GM23338 (cell line): ENCODE measurements around the gene MYO16. TPM values are rescaled to one million over a fixed set of nuclear protein-coding genes. Genes with fewer than 3 reads are reported as not detected.

Source experiments
- ATAC-seq: fragments of 200-7000 bp; cut with Tn5 transposase; 3 replicates; pipeline ENCODE4 v1.9.1; 2020
- DNase-seq: peaks from one replicate; pipeline ENCODE4 v3.0.0-alpha.2; 2015; ENCODE audit warnings: low spot score
- H2AFZ ChIP-seq: fragments of 200-600 bp; sonication (generic); 2 replicates; pipeline ENCODE4 v1.8.0; 2016; ENCODE audit warnings: antibody characterized with exemption, mild to moderate bottlenecking, moderate library complexity
- H3F3A ChIP-seq: fragments of 200-600 bp; sonication (generic); replicated peaks from 2 replicates; pipeline ENCODE4 v1.8.0; 2017; ENCODE audit warnings: antibody characterized with exemption, mixed run types, low read depth
- H3K27ac ChIP-seq: fragments of 200-600 bp; sonication (generic); 2 replicates; pipeline ENCODE4 v1.6.1; 2016; ENCODE audit warnings: low read depth
- H3K27me3 ChIP-seq: fragments of 200-600 bp; sonication (generic); 2 replicates; pipeline ENCODE4 v1.8.0; 2016; ENCODE audit warnings: mild to moderate bottlenecking, mixed run types, moderate library complexity; ENCODE audit not compliant: insufficient read depth
- H3K36me3 ChIP-seq: fragments of 200-600 bp; sonication (generic); 2 replicates; pipeline ENCODE4 v1.8.0; 2016; ENCODE audit warnings: mild to moderate bottlenecking; ENCODE audit not compliant: insufficient read depth
- H3K4me1 ChIP-seq: fragments of 200-600 bp; sonication (generic); 2 replicates; pipeline ENCODE4 v1.8.0; 2016; ENCODE audit warnings: mild to moderate bottlenecking, moderate library complexity; ENCODE audit not compliant: insufficient read depth
- H3K4me2 ChIP-seq: fragments of 200-600 bp; sonication (generic); 2 replicates; pipeline ENCODE4 v1.7.1; 2017; ENCODE audit warnings: mixed run types
- H3K4me3 ChIP-seq: fragments of 200-600 bp; sonication (generic); 2 replicates; pipeline ENCODE4 v1.6.1; 2016; ENCODE audit warnings: mixed run types
- H3K79me2 ChIP-seq: fragments of 200-600 bp; sonication (generic); replicated peaks from 2 replicates; pipeline ENCODE4 v1.8.0; 2017; ENCODE audit warnings: mild to moderate bottlenecking; ENCODE audit not compliant: insufficient read depth
- H3K9me2 ChIP-seq: fragments of 200-600 bp; sonication (generic); 2 replicates; pipeline ENCODE4 v1.8.0; 2017; ENCODE audit not compliant: insufficient read depth
- H4K20me1 ChIP-seq: fragments of 200-600 bp; sonication (generic); replicated peaks from 2 replicates; pipeline ENCODE4 v1.8.0; 2017; ENCODE audit warnings: mild to moderate bottlenecking; ENCODE audit not compliant: insufficient read depth
- H3K27ac Mint-ChIP-seq: 2 replicates; pipeline ENCODE4 v1.8.0; 2020; ENCODE audit warnings: inconsistent platforms, mild to moderate bottlenecking, moderate library complexity, mixed read lengths
- H3K27me3 Mint-ChIP-seq: 3 replicates; pipeline ENCODE4 v1.8.0; 2022; ENCODE audit warnings: low read depth, mild to moderate bottlenecking, moderate library complexity, mixed read lengths, inconsistent platforms; ENCODE audit not compliant: insufficient read depth, poor library complexity
- H3K36me3 Mint-ChIP-seq: 3 replicates; pipeline ENCODE4 v1.8.0; 2021; ENCODE audit warnings: low read depth, mild to moderate bottlenecking, inconsistent platforms, moderate library complexity, mixed read lengths
- H3K4me1 Mint-ChIP-seq: 3 replicates; pipeline ENCODE4 v1.8.0; 2020; ENCODE audit warnings: mild to moderate bottlenecking, inconsistent platforms, mixed read lengths
- H3K4me3 Mint-ChIP-seq: 3 replicates; pipeline ENCODE4 v1.8.0; 2021; ENCODE audit warnings: moderate library complexity, mild to moderate bottlenecking, inconsistent platforms, mixed read lengths
- H3K9me3 Mint-ChIP-seq: 3 replicates; pipeline ENCODE4 v1.8.0; 2020; ENCODE audit warnings: moderate library complexity, mild to moderate bottlenecking, inconsistent platforms, mixed read lengths
- CREB1 ChIP-seq: fragments of 250-450 bp; sonication (Bioruptor Pico); IDR thresholded peaks from 2 replicates; pipeline ENCODE4 v1.5.0; 2020; ENCODE audit warnings: low read depth, mild to moderate bottlenecking, moderate library complexity
- ETS1 ChIP-seq: IDR thresholded peaks from 2 replicates; pipeline ENCODE4 v1.6.1; 2016; ENCODE audit warnings: antibody characterized with exemption
- EZH2 ChIP-seq: fragments of 200-600 bp; sonication (generic); IDR thresholded peaks from one replicate; pipeline ENCODE4 v1.8.0; 2017; ENCODE audit warnings: antibody characterized with exemption, mild to moderate bottlenecking, low read depth; ENCODE audit not compliant: unreplicated experiment
- EZH2phosphoT487 ChIP-seq: fragments of 200-600 bp; sonication (generic); IDR thresholded peaks from one replicate; pipeline ENCODE4 v1.8.1; 2018; ENCODE audit warnings: antibody characterized with exemption; ENCODE audit not compliant: unreplicated experiment
- JUNB ChIP-seq: IDR thresholded peaks from one replicate; pipeline ENCODE4 v1.6.1; 2016; ENCODE audit warnings: antibody characterized with exemption; ENCODE audit not compliant: unreplicated experiment
- NANOG ChIP-seq: IDR thresholded peaks from 2 replicates; pipeline ENCODE4 v1.6.1; 2016; ENCODE audit warnings: antibody characterized with exemption, borderline replicate concordance
- POLR2AphosphoS5 ChIP-seq: IDR thresholded peaks from 2 replicates; pipeline ENCODE4 v1.6.1; 2016; ENCODE audit warnings: antibody characterized with exemption, low read depth
- REST ChIP-seq: IDR thresholded peaks from one replicate; pipeline ENCODE4 v1.6.1; 2018; ENCODE audit warnings: antibody characterized with exemption; ENCODE audit not compliant: unreplicated experiment
- STAT1 ChIP-seq: IDR thresholded peaks from one replicate; pipeline ENCODE4 v1.6.1; 2016; ENCODE audit warnings: antibody characterized with exemption; ENCODE audit not compliant: unreplicated experiment
- ZNF114 ChIP-seq: fragments of 250-450 bp; sonication (Bioruptor Pico); IDR thresholded peaks from 2 replicates; pipeline ENCODE4 v1.5.0; 2020; ENCODE audit warnings: mild to moderate bottlenecking, moderate library complexity
- ZNF331 ChIP-seq: fragments of 250-450 bp; sonication (Bioruptor Pico); IDR thresholded peaks from 2 replicates; pipeline ENCODE4 v1.5.0; 2020; ENCODE audit warnings: low read depth, mild to moderate bottlenecking, moderate library complexity
- long read RNA-seq: library from polyadenylated mRNA; unstranded; transcript quantifications from one replicate; pipeline ENCODE4 v2.0.0, GENCODE V29; 2020; ENCODE audit not compliant: unreplicated experiment
- polyA plus RNA-seq: library from polyadenylated mRNA; unstranded; fragments of >200 nt; fragmentation: Nextera tagmentation; extraction: Ambion mirVana; gene quantifications from 2 replicates; pipeline ENCODE4 v1.2.1, GENCODE V29; 2016
- total RNA-seq: library from RNA; depleted of rRNA; stranded (reverse); fragments of >200 nt; shearing (Covaris generic); gene quantifications from 2 replicates; pipeline ENCODE4 v1.2.3, GENCODE V29; 2014; rRNA removed
- TF ChIP-seq, protein P1 (sequence below), 2 experiments: fragments of 200-600 bp in 1 of 2; sonication (generic) in 1 of 2; conservative IDR thresholded peaks; 2 replicates each; pipeline versions ENCODE4 v1.5.1 to v1.6.1; 2016 to 2017; ENCODE audit warnings: antibody characterized with exemption in 2 of 2, low read depth in 2 of 2, mild to moderate bottlenecking in 2 of 2, moderate library complexity in 1 of 2
- TF ChIP-seq, protein P2 (sequence below): fragments of 250-450 bp; sonication (Bioruptor Pico); IDR thresholded peaks from 2 replicates; pipeline ENCODE4 v1.5.0; 2020; ENCODE audit warnings: mild to moderate bottlenecking, moderate library complexity

Gene MYO16
- total RNA-seq (0.10 TPM in 1 of 2 replicates, not detected in the other), polyA plus RNA-seq (0.03 and 0.13 TPM in 2 replicates)
- long read RNA-seq: 0 reads

DNA sequence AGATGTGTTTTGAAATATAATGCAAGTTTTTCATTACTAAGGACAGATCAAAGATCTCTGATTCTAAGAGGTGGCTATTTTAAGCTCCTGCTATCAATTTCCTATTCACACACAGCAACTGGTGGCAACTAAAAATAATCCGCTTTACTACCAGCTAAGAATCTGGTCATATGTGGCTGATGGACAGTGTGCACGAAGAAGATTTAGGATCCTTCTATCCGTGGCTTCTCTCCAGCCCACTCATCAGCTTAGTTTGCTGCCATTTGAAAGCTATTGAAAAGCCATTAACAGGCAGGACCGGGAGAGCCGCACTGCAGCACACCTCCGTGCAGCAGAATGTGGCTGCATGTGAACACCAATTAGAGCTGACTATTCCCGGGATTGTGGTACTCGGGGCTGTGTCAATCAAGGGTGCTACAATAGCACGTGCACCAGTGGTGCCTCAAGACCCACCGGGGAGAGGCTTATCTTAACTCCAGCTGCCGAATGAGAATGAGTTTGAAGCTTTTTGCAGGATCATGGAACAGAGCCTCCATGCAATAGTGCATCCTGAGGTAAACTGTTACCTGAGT lies at the start of gene MYO16:
Gene MYO16, plus strand, starts transcription at position 431 of the 572 bp plus-strand sequence. CDS start 234 bp downstream, outside the sequence.
- peak; percentile 11 for DNase-seq
- no peak for TF ChIP-seq REST
- no peak for TF ChIP-seq STAT1
- TF ChIP-seq ETS1: no peak
- no peak for TF ChIP-seq ZNF331
- TF ChIP-seq, protein P1, sequence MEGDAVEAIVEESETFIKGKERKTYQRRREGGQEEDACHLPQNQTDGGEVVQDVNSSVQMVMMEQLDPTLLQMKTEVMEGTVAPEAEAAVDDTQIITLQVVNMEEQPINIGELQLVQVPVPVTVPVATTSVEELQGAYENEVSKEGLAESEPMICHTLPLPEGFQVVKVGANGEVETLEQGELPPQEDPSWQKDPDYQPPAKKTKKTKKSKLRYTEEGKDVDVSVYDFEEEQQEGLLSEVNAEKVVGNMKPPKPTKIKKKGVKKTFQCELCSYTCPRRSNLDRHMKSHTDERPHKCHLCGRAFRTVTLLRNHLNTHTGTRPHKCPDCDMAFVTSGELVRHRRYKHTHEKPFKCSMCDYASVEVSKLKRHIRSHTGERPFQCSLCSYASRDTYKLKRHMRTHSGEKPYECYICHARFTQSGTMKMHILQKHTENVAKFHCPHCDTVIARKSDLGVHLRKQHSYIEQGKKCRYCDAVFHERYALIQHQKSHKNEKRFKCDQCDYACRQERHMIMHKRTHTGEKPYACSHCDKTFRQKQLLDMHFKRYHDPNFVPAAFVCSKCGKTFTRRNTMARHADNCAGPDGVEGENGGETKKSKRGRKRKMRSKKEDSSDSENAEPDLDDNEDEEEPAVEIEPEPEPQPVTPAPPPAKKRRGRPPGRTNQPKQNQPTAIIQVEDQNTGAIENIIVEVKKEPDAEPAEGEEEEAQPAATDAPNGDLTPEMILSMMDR (conservative IDR thresholded peaks at IDR 0.05; ENCODE audit: low read depth in 2 of 2): no peak
- TF ChIP-seq NANOG: no peak
- TF ChIP-seq, protein P2, sequence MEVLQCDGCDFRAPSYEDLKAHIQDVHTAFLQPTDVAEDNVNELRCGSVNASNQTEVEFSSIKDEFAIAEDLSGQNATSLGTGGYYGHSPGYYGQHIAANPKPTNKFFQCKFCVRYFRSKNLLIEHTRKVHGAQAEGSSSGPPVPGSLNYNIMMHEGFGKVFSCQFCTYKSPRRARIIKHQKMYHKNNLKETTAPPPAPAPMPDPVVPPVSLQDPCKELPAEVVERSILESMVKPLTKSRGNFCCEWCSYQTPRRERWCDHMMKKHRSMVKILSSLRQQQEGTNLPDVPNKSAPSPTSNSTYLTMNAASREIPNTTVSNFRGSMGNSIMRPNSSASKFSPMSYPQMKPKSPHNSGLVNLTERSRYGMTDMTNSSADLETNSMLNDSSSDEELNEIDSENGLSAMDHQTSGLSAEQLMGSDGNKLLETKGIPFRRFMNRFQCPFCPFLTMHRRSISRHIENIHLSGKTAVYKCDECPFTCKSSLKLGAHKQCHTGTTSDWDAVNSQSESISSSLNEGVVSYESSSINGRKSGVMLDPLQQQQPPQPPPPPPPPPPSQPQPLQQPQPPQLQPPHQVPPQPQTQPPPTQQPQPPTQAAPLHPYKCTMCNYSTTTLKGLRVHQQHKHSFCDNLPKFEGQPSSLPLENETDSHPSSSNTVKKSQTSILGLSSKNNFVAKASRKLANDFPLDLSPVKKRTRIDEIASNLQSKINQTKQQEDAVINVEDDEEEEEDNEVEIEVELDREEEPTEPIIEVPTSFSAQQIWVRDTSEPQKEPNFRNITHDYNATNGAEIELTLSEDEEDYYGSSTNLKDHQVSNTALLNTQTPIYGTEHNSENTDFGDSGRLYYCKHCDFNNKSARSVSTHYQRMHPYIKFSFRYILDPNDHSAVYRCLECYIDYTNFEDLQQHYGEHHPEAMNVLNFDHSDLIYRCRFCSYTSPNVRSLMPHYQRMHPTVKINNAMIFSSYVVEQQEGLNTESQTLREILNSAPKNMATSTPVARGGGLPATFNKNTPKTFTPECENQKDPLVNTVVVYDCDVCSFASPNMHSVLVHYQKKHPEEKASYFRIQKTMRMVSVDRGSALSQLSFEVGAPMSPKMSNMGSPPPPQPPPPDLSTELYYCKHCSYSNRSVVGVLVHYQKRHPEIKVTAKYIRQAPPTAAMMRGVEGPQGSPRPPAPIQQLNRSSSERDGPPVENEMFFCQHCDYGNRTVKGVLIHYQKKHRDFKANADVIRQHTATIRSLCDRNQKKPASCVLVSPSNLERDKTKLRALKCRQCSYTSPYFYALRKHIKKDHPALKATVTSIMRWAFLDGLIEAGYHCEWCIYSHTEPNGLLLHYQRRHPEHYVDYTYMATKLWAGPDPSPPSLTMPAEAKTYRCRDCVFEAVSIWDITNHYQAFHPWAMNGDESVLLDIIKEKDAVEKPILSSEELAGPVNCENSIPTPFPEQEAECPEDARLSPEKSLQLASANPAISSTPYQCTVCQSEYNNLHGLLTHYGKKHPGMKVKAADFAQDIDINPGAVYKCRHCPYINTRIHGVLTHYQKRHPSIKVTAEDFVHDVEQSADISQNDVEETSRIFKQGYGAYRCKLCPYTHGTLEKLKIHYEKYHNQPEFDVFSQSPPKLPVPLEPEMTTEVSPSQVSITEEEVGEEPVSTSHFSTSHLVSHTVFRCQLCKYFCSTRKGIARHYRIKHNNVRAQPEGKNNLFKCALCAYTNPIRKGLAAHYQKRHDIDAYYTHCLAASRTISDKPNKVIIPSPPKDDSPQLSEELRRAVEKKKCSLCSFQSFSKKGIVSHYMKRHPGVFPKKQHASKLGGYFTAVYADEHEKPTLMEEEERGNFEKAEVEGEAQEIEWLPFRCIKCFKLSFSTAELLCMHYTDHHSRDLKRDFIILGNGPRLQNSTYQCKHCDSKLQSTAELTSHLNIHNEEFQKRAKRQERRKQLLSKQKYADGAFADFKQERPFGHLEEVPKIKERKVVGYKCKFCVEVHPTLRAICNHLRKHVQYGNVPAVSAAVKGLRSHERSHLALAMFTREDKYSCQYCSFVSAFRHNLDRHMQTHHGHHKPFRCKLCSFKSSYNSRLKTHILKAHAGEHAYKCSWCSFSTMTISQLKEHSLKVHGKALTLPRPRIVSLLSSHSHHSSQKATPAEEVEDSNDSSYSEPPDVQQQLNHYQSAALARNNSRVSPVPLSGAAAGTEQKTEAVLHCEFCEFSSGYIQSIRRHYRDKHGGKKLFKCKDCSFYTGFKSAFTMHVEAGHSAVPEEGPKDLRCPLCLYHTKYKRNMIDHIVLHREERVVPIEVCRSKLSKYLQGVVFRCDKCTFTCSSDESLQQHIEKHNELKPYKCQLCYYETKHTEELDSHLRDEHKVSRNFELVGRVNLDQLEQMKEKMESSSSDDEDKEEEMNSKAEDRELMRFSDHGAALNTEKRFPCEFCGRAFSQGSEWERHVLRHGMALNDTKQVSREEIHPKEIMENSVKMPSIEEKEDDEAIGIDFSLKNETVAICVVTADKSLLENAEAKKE (CRISPR knock-in tag): no peak
- no peak for TF ChIP-seq POLR2AphosphoS5
- TF ChIP-seq ZNF114 (CRISPR knock-in tag): no peak
- no peak for TF ChIP-seq EZH2
- no peak for TF ChIP-seq JUNB
- TF ChIP-seq CREB1 (CRISPR knock-in tag): no peak
- no peak for TF ChIP-seq EZH2phosphoT487
- no peak within 1 kb of the TSS for H3K4me2 ChIP-seq
- H3K4me3 ChIP-seq: no peak within 1 kb of the TSS
- Mint-ChIP-seq H3K4me1 (peaks cover 12% of the 10 kb centered on the region; the same call in 2 of the 3 replicates), H3K9me3 (peaks cover 7% of the 10 kb centered on the region; the same call in 1 of the 3 replicates), H3K27ac (no peak within 1 kb of the TSS), H3K27me3 (no peaks in the 10 kb centered on the region), H3K4me3 (no peak within 1 kb of the TSS), H3K36me3 (peaks cover 3% of the 10 kb centered on the region; the same call in 1 of the 3 replicates)
- H3K4me1 ChIP-seq: no peaks in the 10 kb centered on the region
- H4K20me1 ChIP-seq: no peaks in the 10 kb centered on the region
- H3K27ac ChIP-seq: no peak within 1 kb of the TSS
- peak; percentile 94 for ATAC-seq
- peak within 1 kb of the TSS; percentile 33; the same call in 1 of the 2 replicates for H2AFZ ChIP-seq
- H3K27me3 ChIP-seq: no peaks in the 10 kb centered on the region
- no peaks in the 10 kb centered on the region for H3K79me2 ChIP-seq
- H3K9me2 ChIP-seq: peaks cover 5% of the 10 kb centered on the region
- no peaks in the 10 kb centered on the region for H3F3A ChIP-seq
- H3K36me3 ChIP-seq: no peaks in the 10 kb centered on the region
